Measurements from ENCODE around the gene RANBP17.
"Not testable (repeated sequence)": the region's sequence is repeated elsewhere in the genome, so short reads cannot be mapped to it uniquely, and the experiment has no call there.

RANBP17 gene

GRCh38 chr5:171291371-171291770 is 429.6 kb downstream of the RANBP17 start:
- DNase-seq (ENCODE audit: low read depth in 2 of 3, low spot score in 1 of 3) = no peak

GRCh38 chr5:171295299-171295698 is 433.5 kb downstream of the RANBP17 start:
- no peak for DNase-seq (ENCODE audit: low read depth in 2 of 3, low spot score in 1 of 3)

GRCh38 chr5:171295801-171296200 is 434.0 kb downstream of the RANBP17 start:
- no peak for DNase-seq (ENCODE audit: low read depth in 2 of 3, low spot score in 1 of 3)

- not testable (repeated sequence) for DNase-seq (ENCODE audit: low read depth in 2 of 3, low spot score in 1 of 3)
Measured at GRCh38 chr5:171297941-171298340, 436.1 kb downstream of the RANBP17 start.

- DNase-seq (ENCODE audit: low read depth in 2 of 3, low spot score in 1 of 3) = no peak
Measured at GRCh38 chr5:171299228-171299627, 437.4 kb downstream of the RANBP17 start.

GRCh38 chr5:171299851-171300250 is 438.0 kb downstream of the RANBP17 start:
- no peak for DNase-seq (ENCODE audit: low read depth in 2 of 3, low spot score in 1 of 3)

- no peak for DNase-seq (ENCODE audit: low read depth in 2 of 3, low spot score in 1 of 3)
Measured at GRCh38 chr5:171300358-171300757, 438.5 kb downstream of the RANBP17 start.

- no peak for DNase-seq (ENCODE audit: low read depth in 2 of 3, low spot score in 1 of 3)
Measured at GRCh38 chr5:171306166-171306565, 444.3 kb downstream of the RANBP17 start.

- no peak for DNase-seq (ENCODE audit: low read depth in 2 of 3, low spot score in 1 of 3)
Measured at GRCh38 chr5:171306781-171307591, 445.2 kb downstream of the RANBP17 start.

- no peak for DNase-seq (ENCODE audit: low read depth in 2 of 3, low spot score in 1 of 3)
Measured at GRCh38 chr5:171307789-171308452, 446.1 kb downstream of the RANBP17 start.

GRCh38 chr5:171308453-171309275 is 446.8 kb downstream of the RANBP17 start, which contains the start of gene TLX3:
Gene TLX3, plus strand, starts transcription at chr5:171309248. Its CDS starts 118 bp downstream, at chr5:171309366.
- no peak for DNase-seq (ENCODE audit: low read depth in 2 of 3, low spot score in 1 of 3)

GRCh38 chr5:171309276-171310211 is 447.7 kb downstream of the RANBP17 start:
- DNase-seq (ENCODE audit: low read depth in 2 of 3, low spot score in 1 of 3) = no peak

GRCh38 chr5:171310212-171310818 is 448.5 kb downstream of the RANBP17 start:
- DNase-seq (ENCODE audit: low read depth in 2 of 3, low spot score in 1 of 3) = no peak

GRCh38 chr5:171310819-171311321 is 449.1 kb downstream of the RANBP17 start:
- DNase-seq (ENCODE audit: low read depth in 2 of 3, low spot score in 1 of 3) = no peak

GRCh38 chr5:171311322-171312077 is 449.7 kb downstream of the RANBP17 start:
- DNase-seq (ENCODE audit: low read depth in 2 of 3, low spot score in 1 of 3) = no peak

GRCh38 chr5:171312129-171312974 is 450.5 kb downstream of the RANBP17 start:
- DNase-seq (ENCODE audit: low read depth in 2 of 3, low spot score in 1 of 3) = no peak

- DNase-seq (ENCODE audit: low read depth in 2 of 3, low spot score in 1 of 3) = no peak
Measured at GRCh38 chr5:171313481-171314206, 451.8 kb downstream of the RANBP17 start.
